Hematopoietic multipotent progenitor cell treated with erythropoietin and hydrocortisone succinate and interleukin-3 and kit ligand, for 15 days (in vitro differentiated cells): ENCODE measurements around the gene CTNNA3.

Experiments used
- DNase-seq: peaks from one replicate; pipeline ENCODE4 v3.0.0-alpha.2; 2015; ENCODE audit warnings: low spot score

CTNNA3 gene

DNA sequence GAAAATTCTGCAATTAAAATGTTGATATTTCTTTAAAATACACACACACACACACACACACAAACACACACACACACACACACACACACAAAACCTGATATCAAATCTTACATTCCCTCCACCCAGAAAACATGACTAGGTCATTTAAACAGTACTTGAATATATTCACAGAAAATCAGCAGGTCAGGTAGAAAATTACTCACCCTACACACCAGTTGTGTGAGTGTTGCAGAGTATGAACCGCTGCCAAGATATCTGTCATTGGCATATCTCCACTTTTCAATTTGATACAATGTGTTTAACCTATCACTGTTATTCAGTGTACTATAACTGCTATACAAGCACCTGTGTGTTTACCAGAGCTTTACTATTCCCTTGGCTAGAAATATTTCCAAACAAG, 1053.8 kb downstream of the CTNNA3 start:
- no peak for DNase-seq

DNA sequence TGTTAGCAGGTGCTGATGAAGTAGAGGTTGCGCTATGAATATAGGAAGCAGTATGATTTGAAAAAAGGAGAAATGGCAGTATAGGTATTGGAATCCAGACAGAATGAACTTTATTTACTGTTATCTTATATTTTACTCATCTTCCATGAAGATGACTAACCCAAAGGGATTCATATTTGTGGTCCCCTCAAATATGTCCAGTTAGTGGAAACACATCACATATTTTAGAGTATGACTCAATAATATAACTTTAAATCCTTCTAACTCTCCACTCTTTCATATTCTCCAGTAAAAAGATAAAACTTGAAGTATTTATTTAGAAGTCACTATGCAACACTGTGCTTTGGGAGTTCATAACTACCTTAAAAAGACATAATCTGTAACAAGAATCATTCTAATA, 1056.6 kb downstream of the CTNNA3 start:
- DNase-seq, result no peak

DNA sequence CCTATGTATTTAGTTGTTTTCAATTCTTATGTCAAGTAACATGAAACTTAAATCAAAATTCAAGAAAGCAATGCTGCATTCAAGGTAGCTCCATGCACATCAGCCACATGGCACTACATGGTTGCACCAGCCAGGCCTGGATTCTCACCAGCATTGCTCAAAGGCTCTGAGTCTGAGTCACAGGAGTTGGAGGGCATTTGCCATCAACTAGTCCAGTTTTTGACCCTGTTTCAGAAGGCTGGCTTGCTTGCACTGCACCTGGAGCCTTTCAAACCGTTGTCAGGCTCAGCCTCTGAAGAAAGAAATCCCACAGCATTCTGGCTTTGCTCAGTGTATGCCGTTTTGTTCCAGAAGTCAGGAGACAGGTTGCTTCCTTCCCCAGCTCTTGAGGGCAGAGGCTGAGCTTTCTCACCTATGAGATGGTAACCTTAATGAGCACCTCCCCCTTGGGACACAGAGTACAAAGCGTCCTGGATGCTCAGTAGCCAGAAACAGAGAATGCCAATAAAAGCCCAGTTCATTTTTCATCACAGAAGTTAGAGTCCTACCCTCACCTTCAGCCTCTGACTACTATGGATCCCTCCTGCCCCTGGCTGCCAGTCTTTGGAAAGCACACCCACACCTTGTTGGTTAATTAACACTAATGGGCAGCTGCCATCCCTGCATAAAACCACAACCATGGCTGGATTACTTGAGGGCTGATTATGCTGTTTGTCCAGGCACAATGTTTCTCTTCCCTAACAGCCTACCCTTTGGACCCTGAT, 1058.5 kb downstream of the CTNNA3 start:
- DNase-seq, result no peak

DNA sequence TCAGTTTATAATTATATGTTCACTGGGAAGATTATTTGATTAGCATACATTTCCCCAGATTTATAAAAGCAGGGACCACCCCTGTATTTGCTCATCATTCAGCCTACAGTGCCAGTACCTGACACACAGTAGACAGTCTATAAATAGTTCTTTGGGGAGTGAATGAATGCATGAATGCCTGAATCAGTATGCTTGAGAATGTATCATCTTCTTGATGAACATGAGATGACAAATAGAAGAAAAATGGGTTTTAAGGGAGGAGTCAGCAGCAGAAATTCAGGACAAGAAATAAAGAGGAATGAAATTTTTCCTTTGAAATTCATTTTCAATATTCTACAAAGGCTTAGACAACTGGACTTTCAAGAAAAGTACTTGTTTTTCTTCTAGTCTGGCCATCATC, 1066.0 kb downstream of the CTNNA3 start:
- DNase-seq, result no peak

DNA sequence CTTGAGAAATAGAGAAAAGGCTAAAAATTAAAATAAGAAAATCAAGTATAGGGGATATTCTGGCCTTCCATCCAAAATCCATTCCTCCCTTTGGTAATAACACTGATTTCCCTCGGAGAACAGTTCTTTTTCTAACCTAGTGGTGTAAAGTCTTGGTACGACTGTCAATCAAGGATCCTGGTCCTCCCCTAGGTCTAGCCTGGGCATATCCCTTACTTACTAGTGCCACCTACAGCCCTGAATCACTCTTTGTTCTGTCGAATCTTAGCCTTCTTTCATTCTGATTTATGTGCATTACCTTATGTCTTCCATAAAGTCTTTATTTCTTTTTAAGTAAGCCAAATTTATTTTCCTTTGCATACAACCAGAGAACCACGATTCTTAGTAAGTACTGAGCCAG, 1068.8 kb downstream of the CTNNA3 start:
- no peak for DNase-seq

DNA sequence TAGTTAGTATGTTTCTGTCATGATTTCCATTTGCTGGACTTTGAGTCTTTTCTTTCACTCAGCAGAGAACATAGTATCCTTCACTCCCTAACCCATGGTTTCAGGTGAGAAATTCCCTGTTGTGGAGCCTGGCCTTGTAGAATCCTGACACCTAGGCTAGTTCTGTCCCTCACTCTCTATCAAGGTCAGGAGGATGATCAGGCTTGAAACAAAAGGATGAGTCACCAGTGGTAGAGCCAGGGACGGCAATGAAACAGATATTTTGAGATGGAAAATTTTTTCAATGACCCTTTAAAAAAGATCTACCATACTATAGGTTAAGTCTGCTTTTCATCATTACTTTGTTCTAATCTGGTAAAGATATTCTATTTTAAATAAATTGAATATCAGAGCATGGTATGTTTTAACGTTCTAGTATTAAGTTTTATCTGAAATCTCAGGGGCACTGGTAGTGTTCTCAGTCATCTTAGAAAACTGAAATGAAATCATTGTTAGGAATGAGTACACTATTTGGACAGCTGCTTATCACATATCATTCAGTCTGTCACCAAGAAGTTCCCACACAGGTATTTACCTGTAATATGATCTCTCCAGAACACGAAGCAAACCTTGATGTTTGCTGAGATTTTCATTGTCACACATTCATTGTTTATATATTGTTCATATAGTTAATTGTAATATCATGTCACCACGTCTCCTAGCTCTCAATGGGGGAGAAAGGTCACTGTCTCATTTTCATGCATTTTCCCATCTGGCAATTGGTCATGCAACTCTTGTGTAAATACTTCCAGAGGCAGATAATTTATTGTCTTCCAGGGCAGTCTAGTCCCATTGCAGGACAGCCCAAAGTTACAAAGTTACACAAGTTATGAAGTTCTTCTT, 1070.0 kb downstream of the CTNNA3 start:
- DNase-seq, result no peak

DNA sequence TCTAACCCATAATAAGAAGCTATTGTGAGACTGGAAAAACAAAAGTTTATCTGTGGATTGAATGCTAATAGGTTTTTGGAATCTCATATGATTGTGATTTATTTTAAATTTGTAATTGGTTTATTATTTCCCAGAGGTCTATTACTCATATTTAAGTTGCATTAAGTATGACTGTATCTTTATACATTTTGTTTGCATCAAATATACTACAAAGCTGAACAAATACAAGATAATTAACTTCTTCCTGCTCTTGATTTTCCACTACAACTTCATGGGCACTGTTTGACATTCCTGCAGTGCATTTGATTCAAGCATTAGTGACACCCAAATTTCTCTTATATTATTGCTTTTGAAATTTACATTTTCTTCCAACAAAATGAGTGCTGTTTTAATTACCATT, 1073.9 kb downstream of the CTNNA3 start:
- no peak for DNase-seq

DNA sequence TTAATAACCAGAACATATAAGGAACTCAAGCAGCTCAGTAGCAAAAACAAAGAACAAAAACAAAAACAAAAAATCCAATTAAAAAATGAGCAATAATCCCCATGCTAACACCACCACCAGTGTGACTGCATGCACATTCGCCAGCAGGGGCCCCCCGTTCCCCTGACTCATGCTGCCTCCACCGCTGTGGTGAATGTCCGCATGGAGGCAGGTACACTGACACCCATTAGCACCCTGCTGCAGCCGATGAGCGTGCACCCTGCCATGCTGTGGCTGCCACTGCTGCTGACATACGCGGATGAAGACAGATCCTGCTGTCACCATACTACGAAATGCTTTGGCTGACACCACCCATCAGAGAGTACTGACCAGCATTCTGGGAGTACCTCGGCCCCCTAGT, 1091.8 kb downstream of the CTNNA3 start:
- DNase-seq, result no peak

DNA sequence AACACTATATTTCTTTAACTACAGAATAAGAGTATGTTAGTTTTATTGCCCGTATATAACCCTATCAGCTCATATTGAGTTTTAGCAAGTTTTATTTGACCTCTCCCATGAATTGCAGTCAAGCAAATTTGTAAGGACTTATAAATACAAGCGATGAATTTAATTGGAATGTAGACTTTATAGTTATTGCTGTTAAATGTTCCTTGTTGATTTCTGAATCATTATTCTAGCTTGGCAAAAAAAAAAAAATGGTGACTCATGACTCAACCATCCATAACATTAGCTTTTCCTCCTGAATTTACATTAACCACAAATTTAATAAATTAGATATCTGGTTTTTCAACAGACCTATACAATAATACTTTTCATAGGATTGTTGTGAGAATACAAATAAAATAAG, 1104.1 kb downstream of the CTNNA3 start:
- no peak for DNase-seq

DNA sequence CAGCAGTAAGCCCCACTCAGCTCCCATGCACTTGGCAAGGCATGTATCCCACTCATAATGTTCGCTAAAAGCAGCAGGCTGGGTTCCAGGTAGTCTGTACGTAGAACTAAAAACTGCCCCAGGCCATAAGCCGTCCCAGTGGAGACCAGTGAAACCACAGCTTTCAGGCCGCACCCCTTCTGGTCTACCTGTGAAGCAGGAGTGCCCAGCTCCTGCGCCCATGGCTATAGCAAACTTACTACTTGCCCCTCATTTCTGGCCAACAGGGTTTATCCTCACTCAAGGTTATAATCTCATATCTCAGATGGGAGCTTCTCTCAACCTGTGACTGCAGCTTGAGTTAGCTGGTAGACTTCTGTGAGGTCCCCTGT, 1108.3 kb downstream of the CTNNA3 start:
- no peak for DNase-seq

DNA sequence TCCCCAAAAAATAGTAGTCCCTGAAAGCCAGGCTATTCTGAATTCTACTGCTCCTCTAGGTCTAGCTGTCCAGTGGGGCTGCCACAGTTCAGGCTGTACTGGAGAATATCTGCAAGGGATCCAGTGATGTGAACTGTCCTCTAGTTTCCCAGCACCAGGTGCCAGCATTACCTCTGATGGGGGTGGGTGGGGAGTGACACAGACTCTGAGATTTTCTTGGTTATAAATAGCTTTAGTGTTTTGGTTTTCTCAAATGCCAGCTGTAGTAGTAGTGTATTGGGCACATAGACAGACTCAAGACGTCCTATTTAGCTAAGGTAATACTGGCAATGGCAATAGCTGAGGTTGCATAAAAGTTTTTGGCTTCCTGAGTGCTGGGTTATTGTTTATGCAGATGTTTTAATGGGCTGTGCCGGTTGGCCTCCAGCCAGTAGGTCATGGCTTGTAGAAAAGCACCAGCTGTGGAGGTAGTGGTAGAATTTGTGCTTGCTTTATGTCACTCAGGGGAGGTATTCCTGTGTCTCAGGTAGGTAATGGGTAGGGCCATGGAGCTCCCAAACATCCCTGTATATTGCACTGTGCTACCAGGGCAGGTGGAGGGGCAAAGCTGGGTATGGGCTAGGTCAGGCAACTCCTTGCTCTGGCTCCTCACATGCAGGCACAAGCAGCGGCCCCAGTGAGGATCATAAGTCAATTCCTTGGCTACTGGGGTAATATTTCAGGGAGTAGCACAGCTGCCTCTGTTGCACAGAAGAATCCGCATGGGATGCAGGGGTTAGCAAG, 1108.9 kb downstream of the CTNNA3 start:
- DNase-seq, result no peak

DNA sequence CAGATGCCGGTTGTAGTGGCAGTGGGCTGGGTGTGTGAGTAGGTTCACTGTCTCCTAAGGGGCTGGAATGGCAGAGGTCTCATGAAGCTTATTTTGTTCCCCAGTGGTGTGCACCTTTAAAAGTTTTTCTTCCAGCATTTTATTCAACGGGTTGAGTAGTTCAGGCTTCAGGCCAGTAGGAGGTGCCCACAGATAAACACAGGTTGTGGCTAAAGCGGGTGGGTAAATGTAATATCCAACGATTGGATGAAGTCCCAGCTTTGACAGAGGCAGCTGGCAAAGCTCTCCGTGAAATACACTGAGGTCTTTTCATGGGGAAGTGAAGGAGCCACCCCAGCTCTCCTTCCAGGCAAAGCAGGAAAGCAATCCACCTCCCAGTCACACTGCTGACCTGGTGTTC, 1109.9 kb downstream of the CTNNA3 start:
- DNase-seq, result no peak

DNA sequence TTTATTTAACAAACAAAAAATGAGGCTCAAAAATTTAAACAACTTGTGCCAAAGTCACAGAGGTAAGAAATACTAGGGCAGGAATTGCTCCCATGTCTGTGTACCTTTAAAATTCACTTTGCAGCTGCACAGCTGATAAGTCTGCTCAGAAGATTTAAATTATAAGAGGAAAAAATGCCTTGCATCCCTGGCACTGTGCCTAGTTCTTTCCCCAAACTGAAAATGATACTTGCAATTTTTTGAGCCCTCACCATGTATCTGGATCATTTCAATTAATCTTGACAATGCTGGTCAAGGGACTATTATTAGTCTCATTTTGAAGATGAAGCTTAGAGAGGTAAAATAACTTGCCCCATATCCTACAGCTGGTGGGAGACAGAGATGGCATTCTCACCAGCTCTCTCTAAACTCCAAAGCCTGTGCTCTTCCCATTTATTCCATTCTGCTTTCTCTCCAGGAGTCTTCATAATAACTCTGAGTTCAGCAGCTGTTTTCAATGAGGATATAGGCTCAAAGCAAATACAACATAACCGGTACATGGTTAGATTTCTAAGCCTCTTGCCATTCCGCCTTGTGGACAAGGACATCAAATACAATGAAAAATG, 1120.6 kb downstream of the CTNNA3 start:
- no peak for DNase-seq

DNA sequence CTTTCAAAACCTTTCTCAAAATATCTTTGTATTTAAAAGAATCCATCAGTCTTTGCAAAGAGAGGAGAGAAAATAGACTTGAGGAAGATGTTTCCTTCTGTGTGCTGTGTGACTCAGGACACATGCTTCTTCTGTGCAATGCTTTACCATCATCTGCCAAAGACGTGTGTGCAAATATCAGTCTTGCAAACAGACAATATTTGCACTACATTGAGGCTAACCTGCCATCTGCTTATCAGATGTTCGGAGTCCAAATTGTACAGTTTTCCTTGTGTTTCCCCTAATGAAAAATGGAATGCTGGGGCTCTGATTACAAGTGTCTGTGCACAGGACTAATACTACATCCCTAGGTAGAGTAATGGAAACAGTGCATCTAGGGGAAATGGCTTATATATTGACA, 1123.3 kb downstream of the CTNNA3 start:
- no peak for DNase-seq

DNA sequence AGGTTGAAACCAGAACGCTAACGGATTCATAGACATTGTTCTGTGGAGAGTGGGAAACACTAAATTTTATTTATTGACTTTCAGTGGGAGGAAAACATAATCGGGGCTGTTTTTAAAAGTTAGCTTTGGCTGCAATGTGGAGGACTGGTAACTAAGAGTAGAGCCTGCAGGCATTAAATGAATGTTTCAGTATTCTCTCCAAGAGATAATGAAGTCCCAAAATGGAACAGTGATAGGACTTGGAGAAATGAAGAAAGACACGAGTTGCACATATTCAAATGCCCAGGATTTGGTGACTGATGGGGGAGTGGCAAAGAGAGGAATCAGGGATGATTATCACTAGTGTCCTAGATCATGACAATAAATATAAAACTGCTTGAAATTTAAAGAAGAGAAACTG, 1130.0 kb downstream of the CTNNA3 start:
- DNase-seq, result no peak

DNA sequence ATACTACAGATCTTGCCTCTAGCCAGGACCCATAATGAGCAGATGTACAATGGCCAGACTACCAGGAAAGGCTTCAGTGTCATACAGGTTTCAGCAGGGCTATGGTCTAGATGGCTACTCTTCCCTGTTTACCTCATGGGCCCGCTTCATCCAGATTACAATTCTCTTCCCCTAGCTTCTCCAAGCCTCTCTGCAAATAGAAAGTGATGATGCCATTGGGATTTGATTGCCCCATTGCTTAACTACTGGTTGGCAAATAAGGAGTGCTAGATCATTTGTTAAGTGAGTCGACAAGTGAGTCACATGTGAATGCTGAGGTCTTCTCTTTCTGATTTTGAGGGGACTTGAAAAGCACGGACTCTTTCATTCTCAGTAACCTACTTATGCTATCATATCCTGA, 1131.7 kb downstream of the CTNNA3 start:
- no peak for DNase-seq

DNA sequence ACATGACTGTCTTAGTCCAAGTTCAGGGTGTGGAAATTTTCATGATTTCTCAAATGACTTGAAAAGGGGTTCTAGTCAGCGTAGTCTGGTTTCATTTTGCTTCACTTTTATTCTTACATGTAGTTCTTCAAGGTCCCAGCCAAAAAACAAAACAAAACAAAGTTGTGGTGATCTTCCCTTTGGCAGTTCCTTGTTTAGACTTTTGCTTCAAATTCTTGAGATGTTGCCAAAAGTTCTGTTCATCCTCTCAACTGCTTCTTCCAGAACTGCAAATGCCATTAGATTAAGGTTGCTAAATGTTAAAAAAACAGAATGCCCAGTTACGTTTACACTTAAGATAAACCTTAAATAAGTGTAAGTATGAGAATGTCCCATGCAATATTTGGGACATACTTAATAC, 1140.9 kb downstream of the CTNNA3 start:
- no peak for DNase-seq

DNA sequence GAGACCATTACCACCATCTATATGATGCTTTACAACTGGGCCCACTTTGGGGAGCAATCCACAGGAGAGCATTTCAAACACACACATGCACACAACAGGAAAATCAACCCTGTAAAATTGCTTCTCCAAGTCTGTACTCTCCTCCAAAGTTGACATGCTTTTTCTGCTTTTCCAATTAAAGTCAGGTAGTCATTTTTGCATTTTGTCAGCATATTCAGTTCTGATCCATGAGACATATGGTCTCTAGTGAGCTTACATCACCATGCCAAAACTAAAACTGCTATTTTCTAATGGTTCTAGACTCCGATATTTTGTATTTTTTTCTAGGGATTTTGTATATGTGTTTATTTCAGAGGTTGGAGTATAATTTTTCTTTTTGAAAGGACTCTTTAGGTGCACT, 1143.7 kb downstream of the CTNNA3 start:
- no peak for DNase-seq

DNA sequence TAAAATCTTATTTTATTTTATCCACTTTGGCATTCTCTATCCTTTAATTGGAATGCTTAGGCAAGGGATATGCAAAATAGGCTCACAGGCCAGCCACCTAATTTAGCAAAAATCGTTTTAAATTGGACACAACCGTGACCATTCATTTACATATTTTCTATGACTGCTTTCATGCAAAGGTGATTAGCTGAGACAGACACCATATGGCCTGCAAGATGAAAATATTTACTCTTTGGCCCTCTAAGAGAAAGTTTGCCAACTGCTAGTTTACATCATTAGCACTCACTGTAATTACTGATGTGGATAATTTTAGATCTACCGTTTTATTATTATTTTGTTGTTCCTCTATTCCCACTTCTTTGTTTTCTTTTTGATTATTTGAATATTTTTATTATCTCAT, 1145.6 kb downstream of the CTNNA3 start:
- no peak for DNase-seq

DNA sequence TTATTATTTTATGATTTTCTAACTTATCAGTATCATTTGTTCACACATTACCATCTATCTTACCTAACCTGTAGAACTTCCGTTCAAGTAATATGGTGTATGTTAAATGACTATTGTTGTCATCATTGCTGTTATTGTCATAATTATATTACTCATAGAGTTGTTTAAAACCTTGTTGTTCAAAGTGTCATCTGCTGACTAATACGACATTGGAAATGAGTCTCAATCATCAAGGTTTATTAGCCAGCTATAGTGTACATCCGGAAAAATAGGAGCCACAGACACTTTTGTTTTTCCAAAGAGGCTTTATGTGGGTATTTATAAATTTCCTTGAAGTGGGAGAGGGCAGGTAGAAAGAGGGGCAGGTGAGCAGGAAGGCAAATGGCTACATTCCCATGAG, 1157.1 kb downstream of the CTNNA3 start:
- DNase-seq, result no peak

DNA sequence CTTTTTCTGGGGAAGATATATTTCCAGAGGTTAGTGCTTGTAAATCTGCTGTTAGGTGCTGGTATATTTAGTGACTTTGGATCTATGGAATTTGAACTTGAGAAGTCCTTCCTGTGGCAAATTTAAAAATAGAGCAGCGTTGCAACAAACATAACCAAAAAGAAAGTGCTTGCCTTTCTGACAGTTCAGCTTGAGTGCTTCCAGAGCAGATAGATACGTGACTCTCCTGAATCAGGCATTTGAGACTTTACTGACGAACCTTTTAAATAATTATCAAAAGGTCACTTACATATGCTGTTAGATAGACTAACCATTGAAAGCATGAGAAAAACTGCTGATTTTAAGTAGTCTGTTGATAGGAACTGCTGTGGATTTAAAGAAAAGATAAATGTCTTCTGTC, 1157.6 kb downstream of the CTNNA3 start:
- no peak for DNase-seq

DNA sequence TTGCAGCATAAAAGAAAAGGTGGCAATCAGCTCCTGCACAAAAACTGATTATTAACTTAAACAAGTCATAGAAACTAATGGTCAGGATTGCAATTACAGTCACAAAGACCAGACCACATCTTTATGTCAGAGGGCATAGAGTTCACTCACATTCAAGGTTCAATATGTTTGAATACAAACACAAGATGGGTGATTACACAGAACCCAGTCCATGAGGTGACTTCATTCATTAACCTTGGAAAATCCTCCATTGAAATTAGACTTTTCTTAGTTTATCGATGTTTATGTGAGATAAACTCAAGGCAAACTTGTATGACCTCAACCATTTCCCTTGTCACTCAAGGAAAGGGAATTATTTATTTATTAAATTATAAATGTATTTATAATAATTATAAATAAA, 1158.8 kb downstream of the CTNNA3 start:
- DNase-seq, result no peak
